ES-I3 (cell line): ENCODE data around the gene PAFAH1B2.

Source experiments
- H3K36me3 ChIP-seq: 2 replicates; pipeline ENCODE4 v1.6.1; 2013; ENCODE audit warnings: mild to moderate bottlenecking, low read length, control low read depth, moderate library complexity; ENCODE audit not compliant: insufficient read depth
- H3K4me1 ChIP-seq: 2 replicates; pipeline ENCODE4 v1.6.1; 2013; ENCODE audit warnings: mild to moderate bottlenecking, control low read depth, low read length; ENCODE audit not compliant: insufficient read depth
- H3K9ac ChIP-seq: 2 replicates; pipeline ENCODE4 v1.6.1; 2013; ENCODE audit warnings: low read depth, mild to moderate bottlenecking, low read length, moderate library complexity
- H3K9me3 ChIP-seq: 2 replicates; pipeline ENCODE4 v1.6.1; 2013; ENCODE audit warnings: mild to moderate bottlenecking, low read length, moderate library complexity; ENCODE audit not compliant: control insufficient read depth, insufficient read depth

Gene PAFAH1B2

DNA sequence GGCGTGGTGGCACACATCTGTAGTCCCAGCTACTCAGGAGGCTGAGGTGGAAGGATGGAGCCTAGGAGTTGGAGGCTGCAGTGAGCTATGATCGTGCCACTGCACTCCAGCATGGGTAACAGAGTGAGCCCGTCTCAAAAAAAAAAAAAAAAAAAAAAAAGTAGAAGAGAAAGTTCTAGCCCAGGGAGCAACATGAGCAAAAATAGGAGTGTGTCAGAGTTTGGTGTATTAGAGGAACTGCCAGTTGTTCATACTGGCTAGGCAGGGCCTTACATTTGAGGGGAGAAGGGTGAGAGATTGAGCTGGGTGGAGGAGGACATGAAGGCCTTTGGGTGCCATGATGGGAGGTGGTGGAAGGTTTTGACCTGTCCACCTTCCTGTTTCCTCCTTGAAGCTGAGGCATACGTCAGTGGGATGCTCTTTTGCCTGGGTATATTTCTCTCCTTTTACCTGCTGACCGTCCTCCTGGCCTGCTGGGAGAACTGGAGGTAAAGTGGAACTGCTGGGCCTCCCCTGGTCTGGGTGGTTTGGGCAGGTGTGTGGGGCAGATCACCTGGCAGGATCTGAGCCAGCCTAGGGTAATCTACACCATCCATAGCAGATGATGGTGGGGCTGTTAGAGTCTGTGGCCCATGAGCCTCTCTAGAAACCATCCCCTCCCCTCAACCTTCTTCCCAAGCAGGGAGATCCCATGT, 41.8 kb downstream of the PAFAH1B2 start:
- Histone ChIP-seq H3K9me3 (no peaks in the 10 kb centered on the region), H3K36me3 (peaks cover 8% of the 10 kb centered on the region; the same call in 1 of the 2 replicates), H3K4me1 (no peaks in the 10 kb centered on the region; the same call in 1 of the 2 replicates), H3K9ac (no peak overlapping the region)

DNA sequence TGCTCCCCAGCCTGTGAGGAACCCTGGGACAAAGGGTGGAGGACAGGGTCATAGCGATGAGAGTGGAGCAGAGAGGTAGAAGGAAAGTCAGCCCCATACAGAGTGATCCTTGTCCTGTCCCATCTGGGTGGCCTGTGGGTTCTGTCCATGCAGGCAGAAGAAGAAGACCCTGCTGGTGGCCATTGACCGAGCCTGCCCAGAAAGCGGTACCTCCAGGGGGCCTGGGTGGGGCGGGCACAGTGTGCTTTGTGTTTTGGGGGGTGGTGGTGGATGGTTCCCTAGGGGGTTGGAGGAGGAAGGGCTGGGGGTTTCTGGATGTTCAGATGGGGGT, 42.3 kb downstream of the PAFAH1B2 start:
- Histone ChIP-seq H3K9me3 (no peaks in the 10 kb centered on the region), H3K4me1 (no peaks in the 10 kb centered on the region), H3K9ac (no peak overlapping the region), H3K36me3 (peaks cover 8% of the 10 kb centered on the region; the same call in 1 of the 2 replicates)

DNA sequence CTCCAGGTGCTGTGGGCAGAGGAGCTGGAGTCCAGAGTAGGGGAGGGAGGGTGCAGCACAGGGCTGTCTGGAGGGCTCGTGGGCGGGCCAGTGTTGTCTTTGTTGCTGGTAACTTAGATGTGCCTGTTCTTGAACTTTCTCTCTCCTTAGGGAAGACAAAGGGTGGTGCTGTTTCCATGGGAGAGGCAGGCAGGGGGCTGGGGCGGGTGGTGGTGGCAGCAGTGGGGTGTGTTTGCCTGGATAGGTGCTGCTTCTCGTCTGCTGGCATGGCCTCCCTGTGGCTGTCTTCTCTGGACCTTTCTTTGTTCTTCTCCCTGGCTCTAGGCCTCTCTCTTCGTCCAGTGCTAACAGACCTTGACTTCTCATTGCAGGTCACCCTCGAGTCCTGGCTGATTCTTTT, 42.9 kb downstream of the PAFAH1B2 start:
- Histone ChIP-seq H3K9ac (no peak overlapping the region), H3K4me1 (no peaks in the 10 kb centered on the region), H3K36me3 (peaks cover 8% of the 10 kb centered on the region; the same call in 1 of the 2 replicates), H3K9me3 (no peaks in the 10 kb centered on the region)

DNA sequence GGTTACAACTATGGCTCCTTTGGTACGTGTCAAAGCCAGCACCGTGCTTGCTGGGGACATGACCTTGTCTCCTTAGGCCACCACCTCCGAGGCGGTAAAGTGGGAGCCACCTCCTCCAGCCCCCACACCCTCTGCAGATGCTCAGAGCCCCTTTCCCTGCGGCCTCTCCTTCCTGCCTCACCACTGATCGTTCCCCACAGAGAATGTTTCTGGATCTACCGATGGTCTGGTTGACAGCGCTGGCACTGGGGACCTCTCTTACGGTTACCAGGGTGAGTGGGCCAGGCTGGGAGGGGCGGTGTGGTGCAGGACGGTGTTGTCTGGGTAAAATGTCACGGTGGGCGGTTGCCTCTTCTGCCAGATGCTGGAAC, 43.3 kb downstream of the PAFAH1B2 start:
- no peaks in the 10 kb centered on the region for H3K4me1 ChIP-seq
- H3K9me3 ChIP-seq: no peaks in the 10 kb centered on the region
- no peak overlapping the region for H3K9ac ChIP-seq
- H3K36me3 ChIP-seq: peaks cover 6% of the 10 kb centered on the region; the same call in 1 of the 2 replicates

DNA sequence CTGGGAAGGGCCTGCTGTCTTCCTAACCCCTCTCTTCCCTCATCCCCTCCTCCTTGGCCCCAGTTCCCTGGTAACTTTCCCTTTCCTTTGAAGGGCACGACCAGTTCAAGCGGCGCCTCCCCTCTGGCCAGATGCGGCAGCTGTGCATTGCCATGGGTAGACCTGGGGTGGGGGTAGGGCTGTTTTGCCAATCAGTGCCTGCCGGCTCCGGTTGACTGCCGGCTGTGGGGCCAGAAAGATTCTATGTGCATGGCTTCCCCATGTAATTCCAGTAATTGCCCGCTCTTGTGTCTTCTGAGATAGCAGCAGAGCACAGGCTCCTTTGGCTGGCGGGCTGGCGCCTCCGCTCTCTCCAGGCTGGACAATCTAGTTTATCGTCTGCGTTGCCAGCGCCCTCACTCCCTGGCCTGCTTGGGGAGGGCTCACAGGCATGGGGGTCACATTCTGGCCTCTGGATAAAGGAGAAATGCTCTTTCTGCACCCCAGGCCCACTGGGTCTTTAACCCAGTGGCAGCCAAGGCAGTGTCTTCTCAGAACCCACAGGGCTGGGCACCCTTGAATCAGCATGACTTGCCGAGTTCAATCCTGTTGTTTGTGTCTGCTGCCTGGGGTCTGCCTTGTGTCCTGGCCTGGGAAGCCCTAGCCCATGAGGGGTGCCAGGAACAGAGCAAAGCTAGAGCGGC, 43.9 kb downstream of the PAFAH1B2 start:
- peaks cover 3% of the 10 kb centered on the region for H3K36me3 ChIP-seq
- H3K9me3 ChIP-seq: no peaks in the 10 kb centered on the region
- H3K9ac ChIP-seq: no peak overlapping the region
- H3K4me1 ChIP-seq: no peaks in the 10 kb centered on the region

DNA sequence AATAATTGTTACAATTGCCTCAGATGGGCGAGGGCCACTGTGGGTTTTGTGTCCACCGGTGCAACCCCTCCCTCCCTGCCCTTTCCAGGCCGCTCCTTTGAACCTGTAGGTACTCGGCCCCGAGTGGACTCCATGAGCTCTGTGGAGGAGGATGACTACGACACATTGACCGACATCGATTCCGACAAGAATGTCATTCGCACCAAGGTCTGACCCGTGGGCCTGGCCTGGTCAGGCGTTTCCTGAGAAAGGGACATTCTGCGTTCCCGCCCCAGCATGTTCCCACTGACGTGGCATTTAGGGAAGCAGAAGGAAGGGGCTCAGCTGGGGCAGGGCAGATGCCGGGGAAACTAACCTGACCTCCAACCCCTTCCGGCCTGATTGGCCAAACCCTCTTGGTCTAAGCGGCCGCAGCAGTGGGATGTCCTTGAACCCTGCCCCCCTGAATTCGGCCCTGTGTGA, 44.6 kb downstream of the PAFAH1B2 start:
- H3K9me3 ChIP-seq: no peaks in the 10 kb centered on the region

DNA sequence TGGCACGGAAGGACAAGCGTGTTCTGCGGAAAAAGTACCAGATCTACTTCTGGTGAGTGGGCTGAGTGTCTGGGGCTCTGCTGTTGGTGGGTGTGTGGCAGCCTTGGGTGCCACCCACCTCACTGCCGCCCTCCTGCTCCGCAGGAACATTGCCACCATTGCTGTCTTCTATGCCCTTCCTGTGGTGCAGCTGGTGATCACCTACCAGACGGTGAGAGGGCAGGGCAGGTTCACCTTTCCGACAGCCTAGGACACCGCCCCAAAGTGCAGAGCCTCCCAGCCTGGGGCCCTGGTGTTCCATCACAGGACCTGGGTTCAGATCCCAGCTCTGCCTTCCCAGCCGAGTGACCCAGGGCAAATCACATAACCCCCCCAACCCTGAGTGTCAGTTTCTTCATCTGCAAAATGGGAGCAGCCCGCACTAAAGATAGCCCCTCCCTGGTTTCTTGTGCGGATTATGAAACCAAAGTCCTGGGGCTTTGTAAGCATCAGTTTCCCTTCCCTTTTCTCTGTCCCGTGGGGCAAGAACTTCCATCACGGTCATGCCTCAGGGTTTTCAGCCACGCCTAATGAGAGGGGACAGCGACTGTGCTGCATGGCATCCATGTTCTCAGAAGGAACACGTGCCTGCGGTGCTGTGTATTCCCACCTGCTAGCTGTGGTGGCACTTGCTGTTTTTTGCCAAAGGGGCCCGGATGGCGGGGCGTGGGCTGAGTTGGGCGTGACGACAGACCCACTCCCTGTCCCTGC, 45.3 kb downstream of the PAFAH1B2 start:
- Histone ChIP-seq H3K36me3 (peaks cover 6% of the 10 kb centered on the region), H3K4me1 (no peaks in the 10 kb centered on the region), H3K9me3 (no peaks in the 10 kb centered on the region), H3K9ac (no peak overlapping the region)

More for the DNA sequence above, 44.6 kb downstream of the PAFAH1B2 start:
- Histone ChIP-seq H3K4me1 (no peaks in the 10 kb centered on the region), H3K9ac (no peak overlapping the region), H3K36me3 (peaks cover 3% of the 10 kb centered on the region)

DNA sequence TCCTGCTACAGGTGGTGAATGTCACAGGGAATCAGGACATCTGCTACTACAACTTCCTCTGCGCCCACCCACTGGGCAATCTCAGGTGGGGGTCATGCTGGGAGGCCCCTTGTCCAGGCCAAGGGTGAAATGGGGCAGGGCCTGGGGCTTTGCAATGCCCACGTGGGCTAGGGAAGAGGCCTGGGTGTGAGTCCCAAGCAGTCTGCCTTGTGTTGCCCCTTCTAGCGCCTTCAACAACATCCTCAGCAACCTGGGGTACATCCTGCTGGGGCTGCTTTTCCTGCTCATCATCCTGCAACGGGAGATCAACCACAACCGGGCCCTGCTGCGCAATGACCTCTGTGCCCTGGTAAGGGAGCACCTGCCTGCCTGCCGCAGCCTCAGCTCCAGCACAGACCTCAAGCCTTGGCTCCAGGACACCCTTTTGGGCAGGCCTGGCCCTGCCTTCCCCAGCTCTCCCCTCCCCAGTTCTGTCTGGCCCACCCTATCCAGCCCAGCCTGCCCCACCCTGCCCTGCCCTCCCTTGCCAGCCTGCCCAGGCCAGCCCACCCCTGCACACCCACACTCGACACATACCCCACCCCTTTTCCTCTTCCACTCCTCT, 46.0 kb downstream of the PAFAH1B2 start:
- no peaks in the 10 kb centered on the region for H3K9me3 ChIP-seq
- peaks cover 8% of the 10 kb centered on the region for H3K36me3 ChIP-seq
- H3K4me1 ChIP-seq: no peaks in the 10 kb centered on the region

DNA sequence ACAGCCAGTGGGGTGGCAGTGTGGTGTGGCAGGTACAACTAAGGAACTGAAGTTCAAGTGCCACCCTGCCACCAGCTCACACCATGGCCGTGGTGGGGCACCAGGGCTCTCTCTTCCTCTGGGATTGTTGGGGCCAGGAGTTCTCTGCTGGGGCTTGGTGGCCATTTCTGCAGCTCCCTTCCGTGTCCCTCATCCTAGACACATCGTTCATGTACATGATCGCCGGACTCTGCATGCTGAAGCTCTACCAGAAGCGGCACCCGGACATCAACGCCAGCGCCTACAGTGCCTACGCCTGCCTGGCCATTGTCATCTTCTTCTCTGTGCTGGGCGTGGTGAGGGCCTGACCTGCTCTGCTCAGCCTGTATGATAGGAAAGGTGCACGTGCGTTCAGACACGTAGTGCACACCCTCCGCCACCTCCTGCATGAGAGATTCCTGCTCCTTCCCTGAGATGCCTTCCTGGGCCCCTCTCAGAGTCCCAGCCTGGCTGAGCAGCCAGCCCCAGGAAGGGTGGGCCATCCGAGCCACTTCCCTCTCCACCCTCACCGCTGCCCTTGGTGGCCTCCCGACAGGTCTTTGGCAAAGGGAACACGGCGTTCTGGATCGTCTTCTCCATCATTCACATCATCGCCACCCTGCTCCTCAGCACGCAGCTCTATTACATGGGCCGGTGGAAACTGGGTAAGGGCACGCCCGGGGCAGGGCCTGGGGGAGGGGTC, 47.8 kb downstream of the PAFAH1B2 start:
- Histone ChIP-seq H3K9me3 (no peaks in the 10 kb centered on the region), H3K9ac (no peak overlapping the region), H3K4me1 (no peaks in the 10 kb centered on the region), H3K36me3 (peaks cover 5% of the 10 kb centered on the region; the same call in 1 of the 2 replicates)

More for the DNA sequence above, 46.0 kb downstream of the PAFAH1B2 start:
- H3K9ac ChIP-seq: no peak overlapping the region

DNA sequence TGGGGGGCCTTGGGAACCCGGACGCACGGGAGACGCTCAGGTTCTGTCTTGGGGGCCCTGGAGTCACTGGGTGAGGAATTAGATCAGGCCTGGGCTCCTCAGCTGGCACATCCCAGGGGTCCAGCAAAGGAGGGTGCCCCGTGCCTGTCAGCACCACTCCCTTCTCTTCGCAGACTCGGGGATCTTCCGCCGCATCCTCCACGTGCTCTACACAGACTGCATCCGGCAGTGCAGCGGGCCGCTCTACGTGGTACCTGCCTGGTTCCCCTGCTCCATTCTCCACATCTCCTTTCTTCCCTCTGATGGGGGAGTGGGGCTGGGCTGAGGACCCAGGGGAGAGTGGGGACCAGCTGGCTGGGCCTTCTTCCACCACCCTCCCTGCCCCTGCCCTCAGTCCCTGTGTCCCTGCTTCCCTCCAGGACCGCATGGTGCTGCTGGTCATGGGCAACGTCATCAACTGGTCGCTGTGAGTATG, 48.4 kb downstream of the PAFAH1B2 start:
- peaks cover 5% of the 10 kb centered on the region; the same call in 1 of the 2 replicates for H3K36me3 ChIP-seq
- no peaks in the 10 kb centered on the region for H3K9me3 ChIP-seq
- no peaks in the 10 kb centered on the region for H3K4me1 ChIP-seq
- H3K9ac ChIP-seq: no peak overlapping the region

DNA sequence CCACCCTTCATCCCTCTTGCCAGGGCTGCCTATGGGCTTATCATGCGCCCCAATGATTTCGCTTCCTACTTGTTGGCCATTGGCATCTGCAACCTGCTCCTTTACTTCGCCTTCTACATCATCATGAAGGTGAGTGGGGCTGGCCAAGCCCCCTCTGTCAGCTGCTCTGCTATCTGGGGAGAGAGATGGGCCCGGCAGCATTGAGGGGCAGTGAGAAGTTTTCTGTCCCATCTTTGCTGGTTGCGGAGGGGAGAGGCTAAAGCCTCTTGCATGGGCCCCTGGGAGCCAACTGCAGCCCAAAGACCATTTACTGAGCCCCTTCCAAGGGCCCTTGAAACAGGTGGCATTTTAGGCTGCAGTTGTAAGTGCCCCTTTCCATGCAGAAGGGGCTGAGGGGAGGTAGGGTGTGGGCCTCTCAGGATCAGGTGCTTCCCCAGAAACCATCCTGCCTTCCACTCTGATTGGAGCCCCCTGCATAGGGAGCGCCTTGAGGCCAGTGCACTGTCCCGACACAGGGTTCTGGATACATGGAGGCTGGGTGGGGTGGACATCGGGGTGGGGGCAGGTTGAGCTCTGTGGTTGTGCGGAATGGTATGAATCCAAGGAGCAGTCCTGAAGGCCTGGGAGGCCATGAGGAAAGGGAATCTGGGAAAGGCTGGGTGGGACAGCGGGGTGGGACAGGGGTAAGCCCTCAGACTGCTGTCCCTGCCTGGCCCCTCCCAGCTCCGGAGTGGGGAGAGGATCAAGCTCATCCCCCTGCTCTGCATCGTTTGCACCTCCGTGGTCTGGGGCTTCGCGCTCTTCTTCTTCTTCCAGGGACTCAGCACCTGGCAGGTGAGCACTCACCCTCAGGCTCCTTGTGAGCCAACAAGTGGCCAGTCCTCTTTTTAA, 49.3 kb downstream of the PAFAH1B2 start:
- Histone ChIP-seq H3K9me3 (no peaks in the 10 kb centered on the region), H3K9ac (no peak overlapping the region), H3K4me1 (peaks cover 4% of the 10 kb centered on the region), H3K36me3 (peaks cover 5% of the 10 kb centered on the region; the same call in 1 of the 2 replicates)

DNA sequence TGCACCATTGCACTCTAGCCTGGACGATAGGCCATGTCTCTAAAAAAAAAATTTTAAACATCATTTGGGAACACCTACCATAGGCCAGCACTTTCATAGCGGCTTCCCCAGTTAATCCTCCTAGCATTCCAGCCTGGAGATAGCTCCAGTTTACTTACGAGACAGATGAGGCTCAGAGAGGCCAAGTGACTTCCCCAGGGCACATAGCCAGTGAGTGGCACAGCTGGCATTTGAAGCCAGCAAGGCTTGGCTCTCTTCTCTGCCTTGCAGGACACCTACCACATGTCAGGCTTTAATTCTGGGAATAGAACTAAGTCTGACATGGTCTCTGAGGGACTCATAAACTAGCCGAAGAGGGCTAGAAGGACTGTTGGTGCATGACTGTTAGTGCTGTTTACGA, 50.2 kb downstream of the PAFAH1B2 start:
- H3K4me1 ChIP-seq: peaks cover 7% of the 10 kb centered on the region
- H3K9ac ChIP-seq: no peak overlapping the region
- no peaks in the 10 kb centered on the region for H3K9me3 ChIP-seq
- H3K36me3 ChIP-seq: peaks cover 5% of the 10 kb centered on the region; the same call in 1 of the 2 replicates

DNA sequence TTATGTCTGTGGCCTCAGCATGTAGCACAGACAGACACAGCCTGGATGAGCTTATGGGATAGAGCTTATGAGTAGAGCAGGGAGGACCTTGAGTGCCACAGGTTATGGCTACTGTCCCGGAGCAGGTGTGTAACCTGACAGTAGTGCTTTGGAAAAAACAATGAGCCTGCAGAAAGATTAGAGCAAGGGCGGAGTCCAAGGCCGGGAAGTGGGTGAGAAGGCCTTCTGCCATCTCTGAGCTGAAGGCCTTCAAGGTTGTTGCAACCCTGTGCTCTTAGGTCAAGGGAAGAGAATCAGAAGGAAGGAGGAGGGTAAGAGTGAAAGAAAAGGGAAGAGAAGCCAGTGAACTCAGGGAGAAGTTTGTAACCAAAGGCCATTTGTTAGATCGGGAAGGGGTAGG, 51.2 kb downstream of the PAFAH1B2 start:
- Histone ChIP-seq H3K4me1 (peaks cover 7% of the 10 kb centered on the region), H3K36me3 (peaks cover 5% of the 10 kb centered on the region; the same call in 1 of the 2 replicates)

More for the DNA sequence above, 51.2 kb downstream of the PAFAH1B2 start:
- Histone ChIP-seq H3K9me3 (no peaks in the 10 kb centered on the region), H3K9ac (no peak overlapping the region)
